Stimulated activated effector memory CD8-positive, alpha-beta T cell treated with anti-CD3 and anti-CD28 coated beads, Interleukin-12 subunit alpha, Interleukin-12 subunit beta, amount 100 ng/mL, for 72 hours (primary cell): Measurements from ENCODE around the gene DGKI.

Source experiments
- ATAC-seq: fragments of 150-1000 bp; cut with Tn5 transposase; 2 replicates; pipeline ENCODE4 v1.10.0; 2021
- DNase-seq, 2 donors: peaks; one replicate each; pipeline ENCODE4 v3.0.0; 2021 to 2022; ENCODE audit warnings: low spot score in 2 of 2
- H3K27ac Mint-ChIP-seq: one replicate; pipeline ENCODE4 v1.8.0; 2022; ENCODE audit warnings: mild to moderate bottlenecking, mixed read lengths
- H3K36me3 Mint-ChIP-seq: one replicate; pipeline ENCODE4 v1.8.0; 2022; ENCODE audit warnings: mild to moderate bottlenecking, mixed read lengths
- H3K4me1 Mint-ChIP-seq: one replicate; pipeline ENCODE4 v1.8.0; 2022; ENCODE audit warnings: mixed read lengths
- H3K4me3 Mint-ChIP-seq: one replicate; pipeline ENCODE4 v1.8.0; 2022; ENCODE audit warnings: mild to moderate bottlenecking, mixed read lengths
- H3K9me3 Mint-ChIP-seq: one replicate; pipeline ENCODE4 v1.8.0; 2022; ENCODE audit warnings: mixed read lengths

Gene DGKI

DNA sequence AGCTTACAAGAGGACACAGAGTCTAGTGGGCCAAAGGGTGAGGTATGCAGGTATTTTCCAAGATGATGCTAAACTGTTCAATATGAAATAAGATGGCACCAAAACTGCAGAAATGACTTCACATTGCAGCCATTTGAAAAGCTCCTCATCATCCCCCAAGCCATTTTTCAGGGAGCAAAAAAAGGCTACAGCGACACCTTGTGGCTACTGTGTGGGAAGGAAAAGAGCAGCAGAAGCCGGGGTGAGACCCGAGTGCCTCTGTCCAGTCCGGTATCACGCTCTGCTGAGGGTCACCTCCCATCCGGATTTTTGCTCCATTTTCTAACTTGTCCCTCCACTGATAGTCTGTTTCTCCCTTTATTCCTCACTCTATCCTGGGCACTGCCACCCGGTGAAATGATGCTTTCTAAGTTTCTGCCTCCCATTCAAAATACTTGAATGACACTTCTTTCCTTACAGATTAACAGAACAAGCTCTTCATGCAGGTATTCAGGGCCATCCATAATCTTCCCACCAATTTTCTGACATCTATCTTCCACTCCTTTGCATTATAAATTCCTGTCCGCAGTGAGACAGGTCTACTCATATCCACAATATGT is 220.2 kb downstream of the DGKI start:
- no peak overlapping the region for H3K4me3 Mint-ChIP-seq
- H3K36me3 Mint-ChIP-seq = no peaks in the 10 kb centered on the region
- no peaks in the 10 kb centered on the region for H3K4me1 Mint-ChIP-seq
- no peaks in the 10 kb centered on the region for H3K9me3 Mint-ChIP-seq
- H3K27ac Mint-ChIP-seq = no peak overlapping the region
- peak; percentile 14 to 64 for DNase-seq
- ATAC-seq = peak; percentile 54

DNA sequence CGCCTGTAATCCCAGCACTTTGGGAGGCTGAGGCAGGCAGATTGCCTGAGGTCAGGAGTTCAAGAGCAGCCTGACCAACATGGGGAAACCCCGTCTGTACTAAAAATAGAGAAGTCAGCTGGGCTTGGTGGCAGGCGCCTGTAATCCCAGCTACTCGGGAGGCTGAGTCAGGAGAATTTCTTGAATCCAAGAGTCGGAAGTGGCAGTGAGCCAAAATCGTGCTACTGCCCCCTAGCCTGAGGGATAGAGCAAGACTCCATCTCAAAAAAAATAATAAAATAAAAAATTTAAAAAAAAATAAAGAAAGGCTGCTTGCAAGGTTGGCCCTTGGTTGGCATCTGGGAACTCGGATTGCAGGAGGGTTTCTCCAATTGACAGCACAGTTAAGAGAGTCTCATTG is 221.6 kb downstream of the DGKI start:
- H3K9me3 Mint-ChIP-seq = no peaks in the 10 kb centered on the region

DNA sequence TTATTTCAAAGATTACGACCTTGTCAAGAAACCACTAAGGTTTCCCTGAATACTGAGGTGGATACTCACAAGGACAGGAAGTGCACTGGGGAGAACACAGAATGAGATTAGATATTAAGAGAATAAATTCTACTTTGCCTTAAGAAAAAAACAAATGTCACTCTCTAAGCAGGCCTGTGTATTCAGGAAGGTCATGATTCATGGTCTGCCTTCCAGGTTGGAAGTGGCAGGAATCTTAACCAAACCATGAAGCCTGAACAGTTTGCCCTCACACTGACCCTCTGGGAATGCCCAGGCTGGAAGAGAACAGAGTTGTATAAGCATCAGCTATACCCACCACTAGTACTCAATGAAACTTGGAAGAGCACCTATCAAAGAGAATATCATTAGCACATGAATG is 227.6 kb downstream of the DGKI start:
- ATAC-seq = no peak
- no peaks in the 10 kb centered on the region for H3K9me3 Mint-ChIP-seq
- no peak for DNase-seq
- no peaks in the 10 kb centered on the region for H3K36me3 Mint-ChIP-seq
- no peaks in the 10 kb centered on the region for H3K4me1 Mint-ChIP-seq
- H3K27ac Mint-ChIP-seq = no peak overlapping the region
- no peak overlapping the region for H3K4me3 Mint-ChIP-seq

More for the DNA sequence above, 221.6 kb downstream of the DGKI start:
- DNase-seq (no peak), ATAC-seq (no peak)
- Mint-ChIP-seq H3K4me1 (no peaks in the 10 kb centered on the region), H3K4me3 (no peak overlapping the region), H3K36me3 (no peaks in the 10 kb centered on the region), H3K27ac (no peak overlapping the region)

DNA sequence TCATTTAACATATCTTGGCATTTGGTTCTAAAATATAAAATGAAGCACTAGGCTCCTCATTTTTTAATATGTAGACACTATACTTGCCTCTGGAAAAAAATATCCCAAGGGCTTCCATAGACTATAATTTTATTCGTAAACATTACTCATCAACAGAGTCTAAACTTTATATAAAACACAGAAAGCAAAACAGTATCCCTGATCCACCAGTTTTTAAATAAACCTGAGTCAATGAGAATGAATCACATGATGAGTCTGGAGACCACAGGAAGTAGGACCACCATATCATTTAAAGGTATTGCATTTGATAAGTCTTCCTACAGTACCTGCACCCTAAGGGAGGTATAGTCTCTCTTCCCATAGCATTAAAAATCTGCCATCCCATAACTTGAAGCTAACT is 228.0 kb downstream of the DGKI start:
- no peak for DNase-seq

DNA sequence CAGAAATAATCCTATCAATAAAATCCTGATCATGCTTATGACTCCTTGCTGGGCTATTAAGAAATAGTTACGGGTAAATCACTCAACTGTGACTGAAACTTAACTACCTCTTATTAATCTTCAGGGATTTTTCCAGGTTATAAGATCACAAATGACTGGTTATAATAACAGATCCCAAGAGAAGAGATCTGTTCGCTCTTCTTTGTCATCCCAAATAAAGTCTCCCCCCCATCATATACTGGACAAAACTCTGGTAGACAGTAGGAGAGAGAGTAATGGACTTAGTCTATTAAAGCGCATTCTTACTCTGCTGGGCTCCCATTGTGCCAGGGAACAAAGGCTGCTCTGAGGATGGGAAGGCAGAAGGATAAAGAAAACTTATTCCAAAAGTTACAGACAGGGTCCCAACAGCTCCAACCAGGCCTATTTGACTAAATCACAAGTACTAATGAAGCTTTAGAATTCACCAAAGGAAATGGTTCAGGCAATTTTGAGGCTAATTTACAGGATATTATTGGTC is 233.7 kb downstream of the DGKI start:
- no peaks in the 10 kb centered on the region for H3K36me3 Mint-ChIP-seq
- DNase-seq (no peak), ATAC-seq (no peak)
- H3K4me3 Mint-ChIP-seq = no peak overlapping the region
- no peaks in the 10 kb centered on the region for H3K9me3 Mint-ChIP-seq
- H3K4me1 Mint-ChIP-seq = no peaks in the 10 kb centered on the region
- H3K27ac Mint-ChIP-seq = no peak overlapping the region

More for the DNA sequence above, 228.0 kb downstream of the DGKI start:
- no peak for ATAC-seq
- H3K4me3 Mint-ChIP-seq = no peak overlapping the region
- no peaks in the 10 kb centered on the region for H3K4me1 Mint-ChIP-seq
- H3K36me3 Mint-ChIP-seq = no peaks in the 10 kb centered on the region
- no peak overlapping the region for H3K27ac Mint-ChIP-seq
- no peaks in the 10 kb centered on the region for H3K9me3 Mint-ChIP-seq

DNA sequence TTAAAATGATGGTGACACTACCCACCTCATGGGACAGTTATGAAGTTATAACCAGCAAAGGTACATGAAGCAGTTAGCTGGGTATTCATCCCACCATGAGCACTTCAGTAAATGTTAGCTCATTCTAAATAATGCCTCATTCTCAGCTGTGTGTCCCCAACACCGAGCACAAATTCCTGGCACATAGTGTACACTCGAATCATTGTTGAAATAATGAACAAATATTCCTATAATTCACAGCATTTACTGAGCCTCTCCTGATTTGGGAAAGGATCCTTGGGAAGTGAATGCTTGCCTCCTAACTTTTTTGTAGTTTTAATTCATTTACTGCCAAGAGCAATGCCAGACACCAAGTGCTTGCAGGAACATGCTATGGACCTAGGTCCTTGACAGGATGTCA is 235.2 kb downstream of the DGKI start:
- Mint-ChIP-seq H3K36me3 (no peaks in the 10 kb centered on the region), H3K4me1 (no peaks in the 10 kb centered on the region), H3K27ac (no peak overlapping the region), H3K4me3 (no peak overlapping the region), H3K9me3 (no peaks in the 10 kb centered on the region)
- DNase-seq = no peak
- no peak for ATAC-seq

DNA sequence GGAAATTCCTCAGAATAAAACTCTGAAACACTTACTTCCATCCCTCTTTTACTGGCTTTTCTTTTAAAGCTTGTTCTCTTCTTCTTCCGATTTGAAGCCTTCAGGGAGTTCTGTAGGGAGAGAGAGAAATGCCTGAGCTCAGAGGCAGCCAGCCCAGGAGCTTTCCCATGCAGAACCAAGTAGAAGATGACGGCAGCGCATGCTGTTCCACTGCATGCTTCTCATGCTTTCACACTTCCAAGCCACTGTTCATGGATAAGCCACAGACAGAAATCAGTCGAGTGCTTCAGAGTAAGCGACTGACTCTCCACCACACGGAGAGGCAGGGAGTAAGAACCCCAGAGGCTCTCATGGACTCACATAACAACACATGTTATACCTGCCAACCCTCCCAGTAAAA is 237.3 kb downstream of the DGKI start:
- no peak overlapping the region for H3K4me3 Mint-ChIP-seq
- ATAC-seq (no peak), DNase-seq (no peak)
- H3K27ac Mint-ChIP-seq = no peak overlapping the region
- H3K4me1 Mint-ChIP-seq = no peaks in the 10 kb centered on the region
- H3K36me3 Mint-ChIP-seq = no peaks in the 10 kb centered on the region
- H3K9me3 Mint-ChIP-seq = no peaks in the 10 kb centered on the region

DNA sequence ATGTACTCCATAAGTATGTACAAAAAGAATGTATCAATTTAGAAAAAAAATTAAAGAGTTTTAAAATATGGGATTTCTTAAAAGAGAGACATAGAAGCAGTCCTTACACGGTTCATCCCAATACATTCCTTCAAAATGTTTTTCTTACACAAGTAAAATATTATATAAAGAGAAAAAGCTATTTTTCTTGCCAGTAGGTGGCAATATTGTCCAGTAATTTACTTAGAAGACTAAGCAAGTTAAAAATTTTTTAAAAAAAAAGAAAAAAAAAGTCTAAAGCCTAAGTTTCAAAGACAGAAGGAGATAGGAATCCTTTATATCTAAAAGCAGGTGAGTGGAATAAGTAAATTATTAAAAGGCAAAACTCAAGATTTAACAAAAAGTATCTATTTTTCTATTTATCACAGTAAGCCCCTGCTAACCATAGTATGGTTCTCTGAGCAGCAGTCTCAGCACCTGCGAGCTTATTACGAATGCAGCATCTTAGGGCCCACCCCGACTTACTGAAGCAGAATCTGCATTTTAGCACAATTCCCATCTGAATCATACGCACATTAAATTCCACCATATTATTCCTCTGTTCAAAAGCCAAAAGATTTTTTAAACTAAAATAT is 240.6 kb downstream of the DGKI start:
- Mint-ChIP-seq H3K4me1 (no peaks in the 10 kb centered on the region), H3K9me3 (no peaks in the 10 kb centered on the region), H3K36me3 (no peaks in the 10 kb centered on the region), H3K4me3 (no peak overlapping the region), H3K27ac (no peak overlapping the region)
- ATAC-seq = no peak
- no peak for DNase-seq

DNA sequence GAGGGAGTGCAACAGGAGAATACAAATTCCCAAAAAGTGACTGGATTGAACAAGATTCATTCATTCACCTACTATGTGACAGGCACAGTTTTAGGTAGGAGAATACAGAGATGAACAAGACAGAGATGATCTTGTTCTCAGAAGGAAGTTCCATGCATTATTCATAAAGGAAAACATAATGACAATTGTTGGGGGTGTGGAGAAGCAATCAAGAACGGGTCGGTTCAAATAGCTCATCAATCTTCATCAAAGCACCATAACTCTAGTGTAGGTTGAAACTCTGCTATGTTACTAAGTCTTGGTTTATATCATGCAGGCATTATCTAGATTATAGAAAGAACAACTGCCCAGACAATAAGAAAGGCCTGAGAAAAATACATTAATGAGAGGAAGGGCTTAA is 243.7 kb downstream of the DGKI start:
- DNase-seq (no peak), ATAC-seq (no peak)
- no peaks in the 10 kb centered on the region for H3K9me3 Mint-ChIP-seq
- no peak overlapping the region for H3K4me3 Mint-ChIP-seq
- no peaks in the 10 kb centered on the region for H3K36me3 Mint-ChIP-seq
- no peaks in the 10 kb centered on the region for H3K4me1 Mint-ChIP-seq
- no peak overlapping the region for H3K27ac Mint-ChIP-seq

DNA sequence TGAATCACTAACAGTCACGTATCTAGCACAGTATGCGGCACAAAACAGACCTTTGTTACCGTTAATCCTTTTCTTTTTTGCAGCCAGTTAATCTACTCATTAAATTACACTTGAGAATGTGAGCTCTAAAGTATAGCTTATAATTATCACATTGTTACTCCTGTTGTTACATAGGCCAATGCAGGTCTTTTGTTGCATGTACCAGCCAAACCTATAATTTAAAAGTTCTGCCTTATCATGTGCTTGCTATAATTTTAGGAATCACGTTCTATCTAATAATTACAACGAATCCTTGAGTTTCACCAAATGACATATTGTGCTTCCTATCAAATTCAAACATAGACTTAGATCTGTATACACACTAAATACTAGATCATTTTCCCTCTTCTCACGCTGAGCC is 245.1 kb downstream of the DGKI start:
- no peaks in the 10 kb centered on the region for H3K9me3 Mint-ChIP-seq
- H3K4me1 Mint-ChIP-seq = no peaks in the 10 kb centered on the region
- no peaks in the 10 kb centered on the region for H3K36me3 Mint-ChIP-seq
- no peak overlapping the region for H3K4me3 Mint-ChIP-seq
- ATAC-seq (no peak), DNase-seq (no peak)
- no peak overlapping the region for H3K27ac Mint-ChIP-seq

DNA sequence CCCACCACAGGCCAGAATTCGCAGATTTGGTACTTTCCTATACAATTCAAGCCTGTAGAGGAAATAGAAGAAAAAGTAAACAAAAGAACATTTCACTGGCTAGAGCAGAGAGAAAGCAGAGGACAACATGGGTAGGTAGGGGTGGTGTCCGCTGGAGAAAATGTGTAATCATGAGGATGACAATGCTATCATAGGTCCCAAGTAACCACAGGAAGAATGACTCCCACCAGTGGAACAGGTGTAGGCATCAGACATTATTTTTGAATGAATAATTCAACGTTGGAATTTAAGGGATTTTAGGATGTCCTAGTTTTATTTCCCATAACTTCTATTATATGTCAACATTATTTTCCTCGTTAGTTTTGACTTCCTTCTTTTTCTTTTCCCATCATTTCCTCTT is 248.9 kb downstream of the DGKI start:
- Mint-ChIP-seq H3K4me3 (no peak overlapping the region), H3K27ac (no peak overlapping the region), H3K9me3 (no peaks in the 10 kb centered on the region), H3K4me1 (no peaks in the 10 kb centered on the region), H3K36me3 (no peaks in the 10 kb centered on the region)
- no peak for ATAC-seq
- no peak for DNase-seq

DNA sequence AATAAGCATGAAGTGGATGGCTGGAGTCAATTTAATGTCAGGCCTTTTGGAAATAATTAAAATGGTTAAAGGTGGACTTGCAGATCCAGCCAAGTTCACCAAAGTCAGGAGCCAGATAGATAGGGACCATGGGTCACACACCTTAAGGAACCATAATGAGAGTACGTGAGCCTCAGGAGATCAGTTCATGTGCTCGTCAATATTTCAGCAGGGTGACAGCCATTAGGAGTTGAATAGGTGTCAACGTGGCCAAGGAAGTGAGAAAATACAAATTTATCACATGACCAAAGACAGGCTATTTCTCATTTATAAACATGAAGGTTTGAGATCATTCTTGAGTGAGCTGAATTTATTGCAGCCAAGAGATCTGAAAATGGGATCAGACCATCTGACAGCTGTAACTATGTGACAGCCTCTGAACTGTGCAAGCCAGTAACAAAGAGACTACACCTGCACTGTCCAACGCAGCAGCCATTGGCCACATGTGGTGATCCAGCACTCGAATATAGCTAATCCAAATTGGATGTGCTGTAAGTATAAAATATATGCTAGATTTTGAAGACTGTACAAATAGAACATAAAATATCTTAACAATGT is 253.6 kb downstream of the DGKI start:
- Mint-ChIP-seq H3K27ac (no peak overlapping the region), H3K9me3 (no peaks in the 10 kb centered on the region), H3K36me3 (no peaks in the 10 kb centered on the region), H3K4me1 (no peaks in the 10 kb centered on the region), H3K4me3 (no peak overlapping the region)
- DNase-seq (no peak), ATAC-seq (no peak)

DNA sequence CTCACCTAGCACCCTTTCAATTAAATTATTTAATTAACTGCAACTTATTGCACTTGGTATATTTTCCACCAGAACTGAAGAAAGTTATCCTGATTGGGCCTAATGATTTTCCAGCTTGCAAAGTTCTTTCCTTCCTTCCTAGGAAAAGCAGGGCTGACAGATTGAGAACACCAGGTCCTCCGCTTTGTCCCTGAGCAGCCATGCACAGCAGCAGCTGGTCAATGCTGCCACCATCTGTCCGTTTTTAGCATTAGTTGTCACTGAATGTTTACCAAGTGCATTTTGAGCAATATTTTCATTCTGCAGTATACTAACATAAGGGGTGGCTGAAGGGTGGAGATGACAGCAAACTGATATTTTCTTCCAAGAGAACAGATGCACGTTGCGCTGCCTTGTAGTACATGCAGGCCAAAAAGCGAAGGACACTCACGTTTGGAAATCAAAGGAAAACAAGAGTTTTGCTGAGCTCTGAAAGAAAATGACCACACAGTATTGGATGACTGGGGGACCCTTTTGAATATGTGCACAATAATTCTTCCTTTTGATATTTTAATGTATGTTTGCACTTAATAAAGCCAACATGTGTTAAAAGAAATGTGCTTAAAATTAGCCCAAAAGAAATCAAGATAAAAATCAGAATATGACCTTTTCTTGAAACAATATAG is 254.4 kb downstream of the DGKI start:
- DNase-seq (no peak), ATAC-seq (no peak)
- Mint-ChIP-seq H3K27ac (no peak overlapping the region), H3K4me3 (no peak overlapping the region), H3K36me3 (no peaks in the 10 kb centered on the region), H3K4me1 (no peaks in the 10 kb centered on the region), H3K9me3 (no peaks in the 10 kb centered on the region)

DNA sequence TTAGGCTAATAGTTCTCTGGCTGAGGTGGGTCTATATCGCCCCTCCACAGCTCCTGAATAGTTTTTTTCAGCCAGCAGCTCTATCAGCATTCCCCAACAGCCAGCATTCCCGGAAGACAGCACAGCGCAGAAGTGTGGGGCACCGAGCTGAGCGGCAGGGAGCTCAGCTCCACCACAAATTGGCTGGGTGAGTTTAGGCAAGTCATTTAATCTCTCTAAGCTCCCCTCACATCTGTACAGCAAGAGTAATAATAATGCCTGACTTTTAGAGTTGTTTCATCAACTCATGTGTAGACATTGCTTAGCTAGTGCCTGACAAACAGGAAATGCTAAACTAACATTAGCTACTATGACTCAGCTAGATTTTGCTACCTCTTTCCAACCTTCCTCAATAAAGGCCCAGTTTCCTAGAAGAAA is 255.3 kb downstream of the DGKI start:
- no peak for DNase-seq
- H3K36me3 Mint-ChIP-seq = no peaks in the 10 kb centered on the region
- no peaks in the 10 kb centered on the region for H3K9me3 Mint-ChIP-seq
- no peaks in the 10 kb centered on the region for H3K4me1 Mint-ChIP-seq
- no peak for ATAC-seq
- no peak overlapping the region for H3K27ac Mint-ChIP-seq
- no peak overlapping the region for H3K4me3 Mint-ChIP-seq

DNA sequence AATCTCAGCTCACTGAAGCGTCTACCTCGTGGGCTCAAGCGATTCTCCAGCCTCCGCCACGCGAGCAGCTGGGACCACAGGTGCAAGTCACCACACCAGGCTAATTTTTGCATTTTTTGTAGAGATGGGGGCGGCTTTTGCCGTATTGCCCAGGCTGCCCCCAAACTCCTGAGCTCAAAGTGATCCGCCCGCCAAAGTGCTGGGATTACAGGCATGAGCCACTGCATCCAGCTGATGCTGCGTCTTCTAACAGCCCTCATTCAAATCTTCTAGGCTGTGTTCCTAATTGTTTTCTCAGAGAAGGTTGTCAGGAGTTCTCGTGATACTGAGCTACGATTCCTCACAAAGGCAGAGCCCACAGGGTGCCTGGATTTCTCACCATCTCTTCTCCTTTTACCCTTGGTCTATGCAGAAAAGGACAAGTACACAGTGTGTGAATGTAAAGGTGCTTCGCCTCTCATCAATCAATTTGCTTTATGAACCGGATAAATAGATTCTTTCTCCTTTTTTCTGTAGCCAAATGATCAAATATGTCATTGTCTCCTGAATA is 255.9 kb downstream of the DGKI start:
- Mint-ChIP-seq H3K4me3 (no peak overlapping the region), H3K9me3 (no peaks in the 10 kb centered on the region), H3K27ac (no peak overlapping the region), H3K36me3 (no peaks in the 10 kb centered on the region), H3K4me1 (no peaks in the 10 kb centered on the region)
- ATAC-seq (no peak), DNase-seq (no peak)
